Activated naive CD4-positive, alpha-beta T cell (primary cell): Measurements from ENCODE around the gene CCDC88B.
"Not testable (repeated sequence)": the region's sequence is repeated elsewhere in the genome, so short reads cannot be mapped to it uniquely, and the experiment has no call there.

Experiments
- DNase-seq, 4 experiments: peaks; one replicate each; lab custom pipeline; 2025; lab: John Stamatoyannopoulos, UW

The CCDC88B gene

GRCh38 chr11:64304316-64305072 lies 35.5 kb upstream of the CCDC88B start:
- DNase-seq = peak; percentile 86 to 97 (median 94)

DNA sequence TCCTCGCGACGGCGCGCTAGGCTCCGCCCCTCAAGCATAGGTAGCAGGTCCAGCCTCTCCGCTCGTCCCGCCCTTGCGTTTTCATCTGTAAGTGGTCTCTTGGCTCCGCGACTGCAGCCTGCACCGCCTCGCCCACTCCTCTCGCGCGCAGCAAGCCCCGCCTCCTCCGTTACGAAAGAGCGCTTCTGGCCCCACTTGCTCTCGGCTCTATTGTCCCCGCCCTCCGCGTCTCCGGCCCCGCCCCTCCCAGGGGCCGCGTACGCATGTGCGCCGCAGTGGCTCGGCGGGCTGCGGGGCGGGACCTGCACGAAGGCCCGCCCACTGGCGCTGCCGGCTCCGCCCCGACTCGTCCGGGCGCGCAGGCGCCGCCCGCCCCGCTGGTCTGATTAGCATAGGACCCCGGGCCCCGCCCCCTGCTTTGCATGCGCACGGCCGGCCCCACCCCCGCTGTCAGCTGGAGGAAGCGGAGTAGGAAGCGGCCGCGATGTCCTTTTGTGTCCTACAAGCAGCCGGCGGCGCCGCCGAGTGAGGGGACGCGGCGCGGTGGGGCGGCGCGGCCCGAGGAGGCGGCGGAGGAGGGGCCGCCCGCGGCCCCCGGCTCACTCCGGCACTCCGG lies 34.8 kb upstream of the CCDC88B start, which contains the start of gene ESRRA:
Gene ESRRA (plus strand): TSS at position 450 of the 616 bp plus-strand sequence. CDS start 1,656 bp downstream, outside the sequence.
- peak; percentile 99 to 100 (median 99) for DNase-seq

- DNase-seq = peak in 3 of 4 experiments; percentile 37 to 60 (median 46)
Measured at GRCh38 chr11:64305691-64306562, 34.1 kb upstream of the CCDC88B start.

- DNase-seq = no peak
Measured at GRCh38 chr11:64306563-64306875, 33.5 kb upstream of the CCDC88B start.

GRCh38 chr11:64306876-64307622 lies 33.0 kb upstream of the CCDC88B start:
- no peak for DNase-seq

DNA sequence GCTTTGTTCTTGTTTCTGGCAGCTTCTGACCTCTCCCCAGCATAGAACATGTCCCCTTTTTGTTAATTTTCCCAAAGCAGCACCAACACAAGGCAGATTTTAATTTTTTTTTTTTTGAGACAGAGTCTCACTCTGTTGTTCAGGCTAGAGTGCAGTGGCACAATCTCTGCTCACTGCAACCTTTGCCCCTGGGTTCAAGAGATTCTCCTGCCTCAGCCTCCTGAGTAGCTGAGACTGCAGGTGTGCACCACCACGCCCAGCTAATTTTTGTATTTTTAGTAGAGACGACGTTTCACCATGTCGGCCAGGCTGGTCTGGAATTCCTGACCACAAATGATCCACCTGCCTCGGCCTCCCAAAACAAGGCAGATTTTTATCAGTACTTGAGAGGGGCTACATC lies 32.2 kb upstream of the CCDC88B start:
- not testable (repeated sequence) for DNase-seq

- no peak for DNase-seq
Measured at GRCh38 chr11:64312947-64313346, 27.1 kb upstream of the CCDC88B start.

DNA sequence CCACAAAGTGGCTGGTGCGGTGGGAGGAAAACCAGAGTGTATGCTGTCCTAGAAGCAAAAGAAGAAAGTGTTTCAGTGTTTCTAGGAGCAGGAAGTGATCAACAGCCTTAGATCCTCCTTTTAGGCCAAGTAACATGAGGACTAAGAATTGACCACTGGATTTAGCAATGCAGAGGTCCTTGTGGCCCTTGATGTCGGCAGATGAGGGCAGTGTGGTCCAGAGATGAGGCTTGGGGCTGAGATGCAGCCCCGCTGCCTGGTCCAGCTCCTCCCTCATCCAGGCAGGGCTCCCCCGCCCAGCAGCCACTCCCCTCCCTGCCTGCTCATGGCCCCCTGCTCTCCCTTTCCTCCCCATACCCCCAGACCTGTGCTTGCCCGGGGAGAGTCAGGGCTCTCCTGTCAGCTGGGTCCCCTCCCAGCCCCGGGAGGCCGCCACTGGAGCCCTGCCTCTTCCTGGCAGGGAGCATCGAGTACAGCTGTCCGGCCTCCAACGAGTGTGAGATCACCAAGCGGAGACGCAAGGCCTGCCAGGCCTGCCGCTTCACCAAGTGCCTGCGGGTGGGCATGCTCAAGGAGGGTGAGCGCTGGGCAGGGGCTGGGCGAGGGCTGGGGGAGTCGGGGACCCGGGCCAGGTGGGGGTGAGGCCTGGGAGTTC lies 26.4 kb upstream of the CCDC88B start:
- no peak for DNase-seq

GRCh38 chr11:64314146-64314804 lies 25.7 kb upstream of the CCDC88B start:
- no peak for DNase-seq

DNA sequence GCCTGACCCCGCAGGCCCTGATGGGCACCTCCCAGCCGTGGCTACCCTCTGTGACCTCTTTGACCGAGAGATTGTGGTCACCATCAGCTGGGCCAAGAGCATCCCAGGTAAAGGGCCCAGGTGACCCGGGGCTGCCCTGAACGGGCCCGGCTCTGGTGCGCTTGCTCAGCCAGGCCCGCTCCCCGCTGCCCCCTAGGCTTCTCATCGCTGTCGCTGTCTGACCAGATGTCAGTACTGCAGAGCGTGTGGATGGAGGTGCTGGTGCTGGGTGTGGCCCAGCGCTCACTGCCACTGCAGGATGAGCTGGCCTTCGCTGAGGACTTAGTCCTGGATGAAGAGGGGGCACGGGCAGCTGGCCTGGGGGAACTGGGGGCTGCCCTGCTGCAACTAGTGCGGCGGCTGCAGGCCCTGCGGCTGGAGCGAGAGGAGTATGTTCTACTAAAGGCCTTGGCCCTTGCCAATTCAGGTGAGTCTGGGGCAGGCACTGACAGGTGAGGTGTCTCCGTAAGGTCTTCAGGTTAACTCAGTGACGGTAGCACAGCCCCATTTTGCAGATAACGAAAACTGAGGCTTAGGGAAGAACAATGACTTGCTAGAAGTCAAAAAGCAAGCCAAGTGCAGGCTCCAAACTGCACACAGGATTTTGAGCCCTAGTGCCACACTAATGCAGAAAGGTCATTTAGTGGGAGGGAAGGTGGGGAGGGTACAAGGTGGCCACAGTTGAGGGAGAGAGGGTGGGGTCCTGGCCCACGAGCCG lies 25.0 kb upstream of the CCDC88B start:
- no peak for DNase-seq

- not testable (repeated sequence) for DNase-seq
Measured at GRCh38 chr11:64315667-64316526, 24.1 kb upstream of the CCDC88B start.

GRCh38 chr11:64316672-64317324 lies 23.2 kb upstream of the CCDC88B start:
- DNase-seq = peak in 1 of 4 experiments; percentile 44

DNA sequence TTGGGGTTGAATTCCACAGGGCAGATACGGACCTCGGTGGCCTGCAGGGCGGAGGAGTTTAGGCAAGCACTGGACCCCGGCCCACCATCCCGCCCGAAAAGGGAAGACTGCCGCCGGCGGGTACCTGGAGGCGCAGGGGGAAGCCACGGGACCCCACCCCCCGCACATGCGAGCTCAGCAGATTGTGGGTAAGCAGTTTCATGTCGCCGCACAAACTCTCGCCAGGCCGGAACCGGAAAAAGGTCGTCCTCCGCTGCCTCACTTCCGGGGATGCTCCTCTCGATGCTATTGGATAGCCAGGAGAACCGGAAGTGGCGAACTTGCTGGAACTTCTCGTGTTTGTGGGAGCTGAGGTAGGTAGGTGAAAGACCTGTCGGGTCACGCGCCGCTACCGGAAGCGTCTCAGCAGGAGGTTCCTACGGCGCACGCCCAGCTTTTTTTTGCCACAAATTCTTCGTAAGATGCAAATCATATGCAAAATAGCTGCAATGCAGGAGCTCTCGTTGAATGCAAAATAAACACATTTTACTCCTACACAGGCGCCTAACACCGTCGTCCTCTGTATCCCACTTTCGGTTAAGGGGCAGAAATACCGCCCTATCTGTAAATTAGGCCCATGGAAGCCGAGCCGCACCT lies 22.6 kb upstream of the CCDC88B start, which contains the start of gene TRMT112:
Gene TRMT112 (minus strand): TSS at position 235 of the 636 bp plus-strand sequence. CDS start 33 bp downstream, at position 202.
- DNase-seq = peak; percentile 81 to 91 (median 86)

- peak; percentile 79 to 94 (median 87) for DNase-seq
Measured at GRCh38 chr11:64317961-64318765, 21.8 kb upstream of the CCDC88B start, which contains the start of gene PRDX5. Gene PRDX5 (plus strand): TSS chr11:64318121. CDS start chr11:64318216, 95 bp downstream.

DNA sequence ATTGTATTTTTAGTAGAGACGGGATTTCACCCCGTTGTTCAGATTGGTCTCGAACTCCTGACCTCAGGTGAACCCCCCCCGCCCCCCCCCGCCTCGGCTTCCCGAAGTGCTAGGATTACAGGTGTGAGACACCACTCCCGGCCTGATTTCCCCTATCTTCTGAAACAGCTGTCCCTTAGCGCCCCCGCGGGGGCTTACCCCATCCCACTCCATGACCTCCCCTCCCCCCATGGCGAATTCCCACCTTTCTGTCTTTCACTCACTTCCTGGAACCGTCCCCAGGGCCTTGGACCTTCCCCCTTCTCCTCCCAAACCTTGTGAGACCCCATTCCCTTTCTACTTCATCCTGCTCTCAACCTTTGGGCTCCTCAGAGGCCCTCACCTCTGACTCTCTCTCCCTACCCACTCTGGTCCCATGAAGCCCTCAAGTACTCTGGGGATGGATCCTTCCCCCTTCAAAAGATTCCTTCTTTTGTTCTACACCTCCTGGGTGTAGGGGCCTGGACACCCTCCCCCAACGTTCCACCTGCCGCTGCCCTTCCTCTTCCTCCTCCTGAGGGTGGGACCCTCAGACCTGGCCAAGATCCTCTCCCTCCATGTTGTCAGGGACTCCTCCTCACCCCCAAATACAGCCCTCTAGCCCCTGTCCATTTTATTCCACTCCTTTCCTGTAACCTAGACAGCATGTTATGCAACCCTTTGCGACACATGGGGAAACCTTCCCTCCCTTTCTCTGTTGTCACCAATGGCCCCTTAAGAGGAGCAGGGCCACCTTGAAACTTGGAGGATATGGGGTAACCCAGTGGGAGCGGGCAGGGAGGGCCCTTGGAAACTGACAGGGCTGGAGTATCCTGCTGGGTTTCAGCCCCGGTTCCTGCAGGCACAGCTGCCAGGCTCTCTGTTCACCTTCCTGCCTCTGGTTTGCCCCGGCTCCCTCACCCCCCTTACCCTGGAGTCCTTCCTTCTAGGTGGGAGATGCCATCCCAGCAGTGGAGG lies 20.9 kb upstream of the CCDC88B start:
- no peak for DNase-seq

GRCh38 chr11:64320556-64320955 lies 19.4 kb upstream of the CCDC88B start:
- no peak for DNase-seq
